Left renal cortex interstitium (tissue), 4 donors: ENCODE measurements around the gene GRIP2. TPM values are rescaled to one million over a fixed set of nuclear protein-coding genes. Genes with fewer than 3 reads are reported as not detected.
A peak's percentile ranks its signal among the peaks of the same experiment; 100 is the strongest.

ENCODE experiments used
- DNase-seq, 4 donors: peaks; one replicate each; pipeline ENCODE4 v3.0.0-alpha.2; 2013; ENCODE audit warnings: low read depth in 4 of 4, low spot score in 2 of 4, missing footprints in 1 of 4
- polyA plus RNA-seq, 4 donors: library from polyadenylated mRNA; unstranded; fragments of 120-200 nt; gene quantifications; one replicate each; pipeline ENCODE4 v1.2.1, GENCODE V29; 2013; ENCODE audit not compliant: insufficient read length in 4 of 4

The GRIP2 gene
- polyA plus RNA-seq, 4 donors = 0.81 to 1.8 (median 1.2) TPM

DNA sequence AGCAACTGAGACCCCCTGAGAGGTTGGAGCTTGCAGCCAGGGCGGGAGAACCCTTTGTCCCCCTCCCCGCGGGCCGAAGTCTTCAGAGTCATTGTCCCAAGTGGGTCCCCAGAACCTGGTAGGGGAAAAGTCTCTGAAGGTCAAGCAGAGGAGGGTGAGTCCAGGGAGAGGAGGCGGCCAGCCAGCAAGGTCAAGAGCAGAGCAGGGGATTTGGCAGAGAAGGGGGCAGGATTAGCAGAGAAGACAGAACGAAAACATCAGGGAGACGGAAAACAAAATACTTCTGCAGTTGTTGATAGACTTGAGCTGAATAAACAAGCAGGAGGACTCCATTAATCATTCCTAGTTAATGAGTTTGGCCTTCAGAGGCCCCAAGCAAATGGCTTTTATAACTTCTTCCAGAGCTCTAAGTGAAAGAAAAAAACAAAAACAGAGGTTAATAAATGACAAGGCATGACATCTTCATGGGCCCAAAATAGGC, 66.7 kb downstream of the GRIP2 start:
- DNase-seq = peak in 1 of 4 donors; percentile 70

DNA sequence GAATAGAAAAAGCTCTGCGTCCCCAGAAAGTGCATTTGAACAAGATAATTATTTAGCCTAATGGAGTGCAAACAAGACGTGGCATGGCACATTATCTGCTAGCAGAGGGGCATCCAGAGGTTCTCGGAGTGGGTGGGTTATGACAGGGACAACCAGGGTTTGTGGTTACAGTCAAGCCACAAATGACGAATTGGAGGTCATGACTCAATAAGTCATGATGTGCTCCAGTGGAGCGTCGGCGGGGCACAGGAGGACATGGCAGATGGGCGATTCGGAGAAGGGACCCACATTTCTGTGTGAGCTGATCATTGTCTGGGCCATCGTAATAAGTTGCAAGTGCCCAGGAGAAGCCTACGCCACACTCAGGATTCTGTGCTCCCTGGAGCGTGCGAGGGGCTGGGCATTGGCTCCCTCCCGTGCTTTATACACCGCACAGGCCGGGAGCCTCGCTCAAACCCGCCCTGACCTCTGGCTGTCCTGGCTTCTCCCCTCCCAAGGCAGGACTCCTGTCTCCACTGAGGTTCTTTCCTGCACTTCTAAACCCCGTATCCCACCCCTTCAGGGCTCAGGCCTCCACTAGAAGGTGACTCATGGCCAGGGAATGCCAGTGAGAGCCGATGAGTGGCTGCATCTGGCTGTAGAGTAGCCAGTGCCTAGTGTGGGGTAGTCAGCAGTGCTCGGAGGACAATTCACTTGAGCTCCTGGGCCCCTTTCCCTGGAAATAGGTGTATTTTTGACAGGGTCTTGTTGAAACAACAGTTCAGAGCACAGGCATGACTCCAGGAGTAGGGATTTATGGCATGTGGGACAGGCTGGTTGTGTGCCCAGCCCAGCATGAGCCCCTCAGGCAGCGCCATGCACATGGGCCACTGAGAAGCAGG, 67.4 kb downstream of the GRIP2 start:
- DNase-seq = no peak

DNA sequence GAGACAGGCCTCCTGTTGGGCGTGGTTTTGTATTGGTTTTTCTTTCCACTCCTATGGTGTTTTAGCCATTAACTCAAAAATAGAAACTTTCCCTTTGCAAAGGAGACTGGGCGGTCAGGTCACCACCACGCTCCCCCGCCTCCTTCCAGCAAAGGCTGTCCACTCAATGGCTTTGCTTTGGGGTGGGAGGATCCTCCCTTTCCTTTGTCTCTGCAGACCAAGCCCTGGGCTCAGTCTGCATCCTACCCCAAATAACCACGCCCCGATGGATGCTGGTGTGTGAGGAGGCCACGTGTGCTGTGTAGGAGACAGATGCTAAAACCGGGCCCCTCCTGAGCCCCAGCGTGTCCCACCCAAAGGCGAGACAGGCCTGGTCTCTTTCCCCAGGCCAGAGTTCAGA, 68.5 kb downstream of the GRIP2 start:
- no peak for DNase-seq

DNA sequence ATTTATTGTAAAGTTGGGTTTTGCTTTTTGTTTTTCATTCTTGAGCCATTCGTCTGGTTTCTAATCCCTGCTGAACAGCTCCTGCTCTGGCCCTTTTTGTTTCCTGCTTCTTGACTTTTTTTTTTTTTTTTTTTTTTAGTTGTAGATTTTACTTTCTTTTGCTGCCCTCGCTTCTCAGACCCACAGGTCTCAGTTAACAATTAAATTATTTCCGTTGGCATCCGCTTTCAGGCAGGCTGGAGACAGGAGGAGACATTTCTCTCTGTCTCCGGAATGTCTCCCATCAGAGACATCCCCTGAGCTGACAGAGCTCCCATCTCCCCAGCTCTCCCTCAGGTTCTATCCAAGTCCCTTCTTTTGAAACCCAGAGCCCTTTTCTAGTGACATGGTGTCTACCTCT, 69.1 kb downstream of the GRIP2 start:
- DNase-seq = no peak

DNA sequence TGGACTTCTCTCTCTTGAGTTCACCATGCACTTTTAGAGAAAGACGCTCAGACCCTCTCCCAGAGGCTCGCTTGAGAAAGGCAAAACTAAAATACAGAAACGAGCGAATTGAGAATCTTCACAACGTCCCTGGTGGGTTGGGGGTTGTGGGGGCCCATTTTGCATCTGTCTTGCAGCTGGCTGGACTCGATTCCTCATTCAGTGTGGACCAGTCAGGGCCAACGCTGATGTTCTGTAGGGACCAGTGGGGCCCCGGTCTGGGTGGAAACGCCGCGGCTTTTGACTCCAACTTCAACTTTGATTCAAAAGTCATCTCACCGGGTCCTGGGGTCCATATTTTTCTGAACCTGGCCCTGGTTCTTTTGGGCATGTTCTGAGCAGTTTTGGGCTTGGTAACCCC, 69.7 kb downstream of the GRIP2 start:
- no peak for DNase-seq

DNA sequence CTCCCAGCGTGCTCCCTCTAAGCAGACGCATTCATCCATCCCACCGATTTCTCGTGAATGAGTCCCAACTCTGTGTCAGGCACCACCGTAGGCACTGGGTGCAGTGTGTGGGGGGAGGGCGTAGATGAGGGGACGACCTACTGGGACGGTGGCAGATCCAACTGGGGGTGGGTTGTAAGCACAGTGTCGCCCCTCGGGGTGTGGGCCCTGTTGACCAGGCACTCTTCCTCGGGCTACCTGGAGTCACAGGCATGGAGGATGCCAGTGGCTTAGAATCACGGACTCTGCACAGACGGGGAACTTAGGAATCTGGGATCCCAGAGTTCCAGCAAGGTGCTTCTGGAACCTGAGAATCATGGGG, 71.5 kb downstream of the GRIP2 start:
- no peak for DNase-seq

DNA sequence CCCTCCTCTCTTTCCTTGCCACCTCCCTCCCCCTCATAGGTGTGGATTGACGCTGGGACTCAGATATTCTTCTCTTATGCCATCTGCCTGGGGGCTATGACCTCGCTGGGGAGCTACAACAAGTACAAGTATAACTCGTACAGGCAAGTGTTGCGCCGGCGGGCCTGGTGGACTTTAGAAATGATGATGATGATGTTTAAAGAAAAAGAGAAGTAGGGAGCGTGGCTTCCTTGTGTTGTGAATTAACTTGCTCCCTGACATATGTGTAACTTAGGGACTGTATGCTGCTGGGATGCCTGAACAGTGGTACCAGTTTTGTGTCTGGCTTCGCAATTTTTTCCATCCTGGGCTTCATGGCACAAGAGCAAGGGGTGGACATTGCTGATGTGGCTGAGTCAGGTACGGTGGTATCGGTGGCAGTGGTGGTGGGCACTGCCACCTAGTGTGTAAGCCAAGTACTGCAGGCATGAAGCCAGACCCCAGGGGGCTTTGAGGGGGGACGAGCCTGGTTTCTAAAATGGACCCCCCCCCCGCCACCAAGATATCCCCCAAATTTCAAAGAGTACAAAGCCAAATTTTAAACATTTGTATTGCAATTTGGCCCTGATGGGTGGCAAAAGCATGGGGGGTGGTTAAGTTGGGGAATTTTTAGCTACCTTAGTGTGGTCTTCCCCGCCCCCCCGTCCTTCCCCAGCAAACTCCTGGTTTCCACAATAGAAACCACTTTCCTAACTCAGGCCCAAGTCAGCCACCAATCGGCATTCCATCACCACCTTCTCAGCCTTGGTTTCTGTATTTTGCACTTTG, 72.1 kb downstream of the GRIP2 start:
- no peak for DNase-seq

DNA sequence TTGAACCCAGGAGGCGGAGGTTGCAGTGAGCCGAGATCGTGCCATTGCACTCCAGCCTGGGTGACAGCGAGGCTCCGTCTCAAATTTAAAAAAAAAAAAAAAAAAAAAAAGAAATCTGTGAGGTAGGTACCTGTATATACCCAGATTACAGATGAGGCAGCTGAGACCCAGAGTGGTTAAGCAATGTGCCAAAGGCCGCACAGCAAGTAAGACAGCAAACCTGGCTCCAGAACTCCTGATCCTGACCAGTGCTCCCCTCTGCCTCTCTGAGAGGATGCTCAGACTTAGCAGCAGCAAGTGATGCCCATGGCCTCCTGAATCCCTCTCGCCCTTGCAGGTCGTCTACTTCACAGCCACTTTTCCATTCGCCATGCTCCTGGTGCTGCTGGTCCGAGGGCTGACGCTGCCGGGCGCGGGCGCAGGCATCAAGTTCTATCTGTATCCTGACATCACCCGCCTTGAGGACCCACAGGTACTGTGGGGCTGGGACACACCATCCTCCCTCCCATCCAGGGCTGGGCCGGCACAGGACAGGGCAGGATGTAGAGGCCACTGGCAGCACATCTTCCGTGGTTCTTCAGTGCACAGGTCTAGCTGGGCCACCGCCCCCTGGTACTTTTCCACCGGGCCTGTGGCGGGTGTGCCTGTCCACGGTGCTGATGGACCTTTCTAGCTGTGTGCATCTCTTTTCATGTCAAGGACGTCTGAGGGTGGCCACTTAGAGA, 73.8 kb downstream of the GRIP2 start:
- no peak for DNase-seq

DNA sequence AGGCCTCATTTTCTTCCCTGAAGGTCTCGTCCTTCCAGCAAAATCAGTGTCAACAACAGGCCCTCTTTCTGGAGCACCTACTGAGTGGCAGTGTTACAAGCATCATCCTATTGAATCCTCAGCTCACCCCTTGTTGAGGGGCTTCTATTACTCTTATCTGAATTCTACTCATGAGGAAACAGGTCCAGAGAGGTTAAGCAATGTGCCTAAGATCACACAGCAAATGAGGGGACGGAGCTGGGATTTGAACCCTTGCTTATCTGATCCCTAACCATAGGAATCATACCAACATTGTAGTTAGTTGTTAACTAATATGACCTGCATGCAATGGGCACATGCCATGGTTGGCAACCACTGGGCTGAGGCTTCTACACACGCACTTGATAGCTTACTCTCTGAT, 74.7 kb downstream of the GRIP2 start:
- DNase-seq = no peak

DNA sequence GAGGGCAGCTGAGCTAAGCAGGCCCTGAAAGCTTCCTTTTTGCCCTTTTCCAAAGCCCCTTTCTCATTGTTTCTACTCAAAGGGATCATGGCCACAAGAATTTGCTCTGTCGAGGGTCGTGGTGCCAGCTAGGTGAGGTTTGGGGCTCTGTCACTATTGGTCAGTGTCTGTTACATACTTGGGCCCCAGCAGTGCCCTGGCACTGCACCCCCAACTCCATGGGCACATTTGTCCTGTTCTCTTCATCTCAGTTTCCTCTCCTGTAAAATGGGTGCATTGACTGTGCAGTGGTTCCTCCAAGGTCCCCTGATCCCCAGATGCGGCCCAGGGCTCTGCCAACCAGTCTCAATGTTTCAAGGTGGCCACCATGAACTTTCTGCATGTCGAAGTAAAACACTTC, 75.6 kb downstream of the GRIP2 start:
- DNase-seq = no peak

DNA sequence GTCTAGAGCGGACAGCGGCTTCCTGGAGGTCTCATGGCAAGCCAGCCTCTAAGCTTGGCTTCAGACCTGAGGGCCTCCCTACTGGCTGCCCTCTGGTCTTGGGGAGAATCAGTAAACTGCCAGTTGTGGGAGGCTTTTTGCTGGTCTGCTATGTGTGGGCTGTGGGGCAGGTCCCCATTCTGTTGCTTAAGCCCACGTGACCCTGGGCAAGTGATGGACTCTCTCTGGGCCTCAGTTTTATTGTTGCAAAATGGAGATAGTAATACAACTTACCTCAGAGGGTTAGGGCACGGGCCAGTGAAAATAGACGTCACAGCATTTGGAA, 76.0 kb downstream of the GRIP2 start:
- DNase-seq = no peak

DNA sequence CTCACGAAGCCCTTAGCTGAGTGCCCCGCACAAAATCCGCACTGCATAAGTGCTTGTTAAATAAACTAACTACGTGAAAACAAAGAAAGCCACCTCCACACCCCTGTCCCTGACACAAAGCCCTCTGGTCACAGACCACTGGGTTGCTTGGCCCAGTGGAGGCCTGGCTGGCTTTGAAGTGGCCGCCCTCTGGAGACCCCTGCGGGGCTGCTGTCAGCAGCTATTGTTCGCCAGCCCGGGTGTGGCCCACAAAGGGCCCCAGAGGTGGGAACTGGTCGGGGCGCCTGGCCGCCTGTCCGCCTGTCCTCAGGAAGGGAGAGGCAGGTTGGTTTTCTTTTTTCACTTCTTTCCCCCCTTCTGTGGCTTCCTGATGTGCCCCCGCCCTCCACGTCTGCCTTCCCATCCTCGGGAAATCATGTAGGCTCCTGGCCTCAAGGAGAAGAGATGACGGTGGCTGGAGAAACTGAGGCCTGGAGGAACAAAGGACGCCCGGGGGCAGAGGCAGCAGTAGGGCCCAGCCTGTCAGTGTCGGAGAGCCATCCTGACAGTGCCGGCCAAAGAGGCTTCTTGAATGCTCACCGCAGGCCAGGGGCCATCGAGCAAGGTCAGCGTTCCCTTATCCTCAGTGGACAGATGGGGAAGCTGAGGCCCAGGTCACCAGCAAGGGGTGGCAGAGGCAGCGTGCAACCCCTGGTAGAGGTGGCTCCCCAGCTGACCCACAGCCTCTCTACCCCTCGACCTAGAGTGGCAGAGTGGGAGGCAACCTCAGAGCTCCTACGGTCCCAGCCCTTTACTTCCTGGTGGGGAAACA, 76.6 kb downstream of the GRIP2 start:
- no peak for DNase-seq

DNA sequence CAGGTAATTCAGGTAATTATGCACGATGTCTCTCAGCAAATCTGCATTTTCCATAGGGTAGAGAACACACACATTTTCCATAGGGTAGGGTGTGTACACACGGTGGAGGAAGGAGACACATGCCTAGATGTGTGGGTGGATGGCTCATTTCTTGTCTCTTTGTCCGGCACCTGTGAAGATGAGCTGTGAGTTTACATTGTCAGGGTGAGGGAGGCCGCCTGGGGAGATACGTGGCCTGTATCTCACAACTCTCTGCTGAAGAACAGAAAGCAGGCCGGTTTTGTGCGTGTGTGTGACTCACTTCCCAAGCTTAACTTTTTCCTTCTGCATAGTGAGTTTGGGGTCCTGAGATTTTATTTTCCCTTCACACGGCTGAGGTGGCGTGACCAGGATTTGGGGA, 77.4 kb downstream of the GRIP2 start:
- no peak for DNase-seq

DNA sequence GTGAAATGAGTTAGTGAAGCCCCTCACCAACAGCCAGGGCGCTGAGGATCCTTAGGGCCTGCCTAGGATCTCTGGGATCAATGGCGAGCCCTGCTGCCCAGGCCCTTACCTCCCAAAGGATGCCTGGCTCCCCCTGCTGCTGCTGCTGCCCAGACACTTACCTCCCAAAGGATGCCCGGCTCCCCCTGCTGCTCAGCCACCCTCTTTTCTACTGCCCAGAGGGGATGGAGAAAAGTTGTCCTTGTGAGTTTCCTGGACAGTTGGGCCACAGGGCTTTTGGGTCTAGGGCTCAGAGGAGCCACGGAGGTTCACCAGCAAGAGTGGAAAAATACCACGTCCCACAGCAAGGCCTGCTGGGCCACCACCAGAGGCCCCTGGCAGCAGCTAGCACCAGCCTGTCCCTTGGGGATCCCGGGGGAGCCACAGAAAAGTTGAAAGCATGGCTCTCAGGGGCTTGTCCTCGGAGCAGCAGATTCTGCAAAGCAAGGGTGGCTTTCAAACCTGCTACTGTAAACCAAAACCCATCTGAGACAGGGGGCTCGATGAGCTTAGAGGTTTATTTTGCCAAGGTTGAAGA, 78.3 kb downstream of the GRIP2 start:
- DNase-seq = no peak

DNA sequence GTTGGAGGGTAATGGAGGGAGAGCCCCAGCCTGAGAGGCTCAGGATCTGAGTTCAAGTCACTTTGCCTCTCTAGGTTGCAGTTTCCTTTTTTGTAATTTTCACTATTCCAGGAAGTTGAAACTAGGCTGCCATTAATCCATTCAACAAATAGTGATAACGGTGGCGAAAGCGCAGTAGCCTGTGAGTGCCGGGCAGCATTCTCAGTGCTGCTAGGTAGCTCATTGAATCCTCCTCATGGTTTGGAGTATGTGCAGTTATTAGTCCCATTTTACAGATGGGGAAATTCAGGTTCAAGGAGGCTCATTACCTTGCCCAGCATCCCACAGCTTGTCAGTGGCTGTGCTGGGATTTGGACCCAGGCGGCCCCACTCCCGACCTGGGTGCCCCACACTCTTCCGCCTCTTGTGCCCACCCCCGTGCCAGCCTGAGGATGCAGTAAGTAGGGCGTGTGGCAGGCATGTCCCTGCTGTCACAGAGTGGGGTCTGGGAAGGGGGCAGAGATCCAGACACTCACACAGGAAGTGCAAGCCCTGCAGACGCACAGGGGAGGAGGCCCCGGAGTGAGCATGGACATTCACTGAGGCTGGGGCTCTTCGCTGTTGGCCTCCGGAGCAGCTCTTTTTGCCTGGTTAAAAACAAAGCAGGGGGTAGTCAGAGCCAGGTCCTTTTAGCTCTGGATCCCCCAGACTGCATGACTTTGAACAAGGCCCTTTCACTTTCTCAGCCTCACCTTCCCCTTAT, 79.0 kb downstream of the GRIP2 start:
- no peak for DNase-seq

DNA sequence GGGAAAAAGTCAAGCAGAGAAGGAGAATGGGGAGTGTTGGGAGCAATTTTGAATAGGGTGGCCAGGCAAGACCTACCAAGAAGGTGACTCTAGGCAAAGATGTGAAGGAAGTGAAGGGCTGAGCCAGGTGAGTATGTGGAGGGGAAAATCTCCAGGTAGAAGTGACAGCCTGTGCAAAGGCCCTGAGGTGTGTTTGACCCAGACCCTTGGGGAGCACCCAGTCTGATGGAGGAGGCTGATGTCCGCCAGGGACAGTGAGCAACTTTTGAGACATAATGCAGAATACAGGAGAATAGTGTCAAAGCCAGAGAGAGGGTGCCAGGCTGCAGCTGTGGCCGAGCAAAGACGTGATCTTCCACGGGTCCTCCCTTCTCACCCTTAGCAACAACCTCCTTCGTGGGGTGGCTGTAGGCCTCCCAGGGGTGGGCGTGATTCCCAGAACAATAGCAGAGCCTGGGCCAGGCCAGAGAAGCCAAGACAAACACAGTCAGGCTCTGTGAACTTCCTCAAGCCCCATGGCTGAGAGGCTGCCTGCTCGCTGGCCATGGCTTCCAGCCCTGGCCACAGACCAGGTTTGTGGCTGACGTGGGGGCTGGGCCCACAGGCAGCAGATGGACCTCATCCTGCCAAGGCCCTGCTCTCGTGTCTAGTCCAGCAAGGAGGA, 79.7 kb downstream of the GRIP2 start:
- DNase-seq = no peak

DNA sequence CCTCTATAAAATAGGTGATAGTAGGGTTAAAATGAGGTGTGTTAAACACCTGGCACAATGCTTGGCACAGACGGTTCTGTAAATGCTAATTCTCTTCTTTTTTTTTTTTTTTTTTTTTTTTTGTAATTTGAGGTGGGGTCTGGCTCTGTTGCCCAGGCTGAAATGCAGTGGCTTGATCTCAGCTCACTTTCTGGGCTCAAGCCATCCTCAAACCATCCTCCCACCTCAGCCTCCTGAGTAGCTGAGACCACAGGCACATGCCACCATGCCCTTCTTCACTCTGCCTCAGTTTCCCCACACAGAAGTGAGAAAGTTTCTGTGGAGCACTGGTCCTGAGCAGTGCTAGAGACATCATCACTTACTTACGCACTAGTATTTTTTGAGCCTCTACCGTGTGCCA, 80.4 kb downstream of the GRIP2 start:
- no peak for DNase-seq

DNA sequence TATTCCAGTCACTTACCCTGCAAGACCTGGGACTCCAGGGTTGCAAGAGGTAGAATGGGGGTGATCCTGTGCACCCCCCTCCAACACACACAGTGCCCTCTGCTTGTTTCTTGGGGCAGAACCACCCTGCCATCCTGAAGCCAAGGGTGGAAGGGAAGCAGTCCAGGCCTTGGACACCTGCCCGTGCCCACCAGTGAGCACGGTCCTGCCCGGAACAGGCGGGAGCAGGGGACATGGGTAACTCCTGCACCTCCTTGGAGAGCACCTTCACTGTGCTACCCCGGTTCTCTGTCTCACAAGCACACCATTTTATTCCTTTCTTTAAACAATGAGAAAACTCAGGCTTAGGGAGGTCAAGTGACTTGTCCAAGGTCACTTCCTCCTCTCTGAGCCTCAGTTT, 80.8 kb downstream of the GRIP2 start:
- no peak for DNase-seq
